GM12864 (cell line): Measurements from ENCODE around the gene DLGAP3.

ENCODE experiments used
- DNase-seq: peaks from one replicate; pipeline ENCODE4 v3.0.0-alpha.2; 2011; ENCODE audit warnings: low read depth
- H3K4me3 ChIP-seq: 2 replicates; pipeline ENCODE4 v1.5.1; 2011; ENCODE audit warnings: mild to moderate bottlenecking, low read depth, low read length, control low read depth
- CTCF ChIP-seq: IDR thresholded peaks from 2 replicates; pipeline ENCODE4 v1.5.1; 2011; ENCODE audit warnings: low read depth, mild to moderate bottlenecking, moderate library complexity, low read length, control low read depth, inconsistent platforms; ENCODE audit errors: missing control alignments

The DLGAP3 gene

GRCh38 chr1:34850382-34850781 lies 79.1 kb downstream of the DLGAP3 start:
- no peak for TF ChIP-seq CTCF
- DNase-seq, result no peak
- H3K4me3 ChIP-seq, result no peak overlapping the region

GRCh38 chr1:34847094-34847493 lies 82.4 kb downstream of the DLGAP3 start:
- DNase-seq, result no peak
- TF ChIP-seq CTCF, result no peak
- no peak overlapping the region for H3K4me3 ChIP-seq

GRCh38 chr1:34846265-34846664 lies 83.2 kb downstream of the DLGAP3 start:
- DNase-seq, result no peak
- no peak overlapping the region for H3K4me3 ChIP-seq
- TF ChIP-seq CTCF, result no peak

- H3K4me3 ChIP-seq, result no peak overlapping the region
- TF ChIP-seq CTCF, result no peak
- no peak for DNase-seq
Measured at GRCh38 chr1:34845131-34845901, 84.1 kb downstream of the DLGAP3 start.

GRCh38 chr1:34844252-34844634 lies 85.2 kb downstream of the DLGAP3 start:
- no peak for TF ChIP-seq CTCF
- no peak for DNase-seq
- H3K4me3 ChIP-seq, result no peak overlapping the region

- DNase-seq, result no peak
- H3K4me3 ChIP-seq, result no peak overlapping the region
- TF ChIP-seq CTCF, result no peak
Measured at GRCh38 chr1:34843392-34844251, 85.8 kb downstream of the DLGAP3 start.
